Effector CD8-positive, alpha-beta T cell (primary cell): ENCODE data around the gene ATG4A.

Experiments used
- DNase-seq: peaks from one replicate; lab custom pipeline; 2025; lab: John Stamatoyannopoulos, UW

The ATG4A gene

GRCh38 chrX:108122748-108123147 is 31.2 kb downstream of the ATG4A start:
- no peak for DNase-seq

GRCh38 chrX:108123591-108124366 is 32.2 kb downstream of the ATG4A start:
- no peak for DNase-seq

- DNase-seq: no peak
Measured at GRCh38 chrX:108126661-108127060, 35.1 kb downstream of the ATG4A start.

DNA sequence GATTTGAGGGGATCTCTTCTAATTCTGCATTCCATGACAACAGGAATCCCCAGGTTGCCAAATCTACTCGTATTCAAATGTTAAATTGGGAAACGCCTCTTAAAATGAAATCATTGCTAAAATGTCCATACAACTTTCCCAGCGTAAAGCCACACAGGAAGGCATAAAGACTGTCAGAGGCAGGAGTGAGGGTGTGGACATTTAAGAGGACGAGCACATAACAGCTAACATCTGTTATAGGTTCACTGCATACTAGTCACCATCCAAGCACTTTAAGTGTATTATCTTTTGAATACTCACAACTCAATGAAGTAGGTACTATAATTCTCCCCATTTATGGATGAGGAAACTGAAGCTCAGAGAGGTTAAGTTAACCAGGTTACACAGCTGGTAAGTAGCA is 35.6 kb downstream of the ATG4A start:
- no peak for DNase-seq

DNA sequence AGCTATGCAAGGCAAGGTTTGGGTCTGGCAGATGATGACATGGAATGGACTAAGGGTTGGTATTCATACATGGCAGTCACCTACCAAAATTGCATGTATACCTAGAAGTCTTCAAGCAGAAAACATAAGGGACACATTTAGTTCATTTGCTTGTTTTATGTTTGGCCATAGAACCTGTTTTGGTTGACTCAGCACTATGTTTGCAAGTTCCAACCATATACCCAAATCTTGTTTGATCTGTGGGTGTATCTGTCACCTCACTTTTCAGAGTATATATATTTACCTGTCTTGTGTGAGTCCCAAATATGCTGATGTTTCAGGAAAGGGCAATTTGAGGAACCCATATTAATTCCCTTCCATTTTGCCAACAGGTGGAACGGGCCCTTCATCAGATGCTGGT is 39.3 kb downstream of the ATG4A start:
- no peak for DNase-seq

- no peak for DNase-seq
Measured at GRCh38 chrX:108131471-108131870, 39.9 kb downstream of the ATG4A start.

GRCh38 chrX:108132034-108132433 is 40.5 kb downstream of the ATG4A start:
- no peak for DNase-seq

- no peak for DNase-seq
Measured at GRCh38 chrX:108132876-108133275, 41.3 kb downstream of the ATG4A start.

DNA sequence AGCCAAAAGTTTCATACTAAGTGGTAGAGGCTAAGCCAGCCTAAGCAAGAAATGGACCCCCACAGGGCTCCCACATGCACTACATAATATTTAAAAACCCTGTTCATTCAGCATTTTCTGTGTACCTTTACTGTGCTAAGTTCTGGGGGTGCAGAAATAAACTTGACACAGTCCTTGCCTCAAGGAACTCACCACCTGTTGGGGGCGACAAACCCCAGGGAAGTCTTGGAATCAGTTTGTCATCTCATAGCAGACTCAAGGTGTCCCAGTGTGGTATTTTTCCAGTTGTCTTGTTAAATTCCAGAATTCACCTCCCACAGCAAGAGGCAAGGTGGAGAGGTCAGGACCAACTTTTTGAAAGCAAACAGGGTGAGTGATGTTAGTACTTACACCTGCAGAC is 43.1 kb downstream of the ATG4A start:
- DNase-seq: no peak

DNA sequence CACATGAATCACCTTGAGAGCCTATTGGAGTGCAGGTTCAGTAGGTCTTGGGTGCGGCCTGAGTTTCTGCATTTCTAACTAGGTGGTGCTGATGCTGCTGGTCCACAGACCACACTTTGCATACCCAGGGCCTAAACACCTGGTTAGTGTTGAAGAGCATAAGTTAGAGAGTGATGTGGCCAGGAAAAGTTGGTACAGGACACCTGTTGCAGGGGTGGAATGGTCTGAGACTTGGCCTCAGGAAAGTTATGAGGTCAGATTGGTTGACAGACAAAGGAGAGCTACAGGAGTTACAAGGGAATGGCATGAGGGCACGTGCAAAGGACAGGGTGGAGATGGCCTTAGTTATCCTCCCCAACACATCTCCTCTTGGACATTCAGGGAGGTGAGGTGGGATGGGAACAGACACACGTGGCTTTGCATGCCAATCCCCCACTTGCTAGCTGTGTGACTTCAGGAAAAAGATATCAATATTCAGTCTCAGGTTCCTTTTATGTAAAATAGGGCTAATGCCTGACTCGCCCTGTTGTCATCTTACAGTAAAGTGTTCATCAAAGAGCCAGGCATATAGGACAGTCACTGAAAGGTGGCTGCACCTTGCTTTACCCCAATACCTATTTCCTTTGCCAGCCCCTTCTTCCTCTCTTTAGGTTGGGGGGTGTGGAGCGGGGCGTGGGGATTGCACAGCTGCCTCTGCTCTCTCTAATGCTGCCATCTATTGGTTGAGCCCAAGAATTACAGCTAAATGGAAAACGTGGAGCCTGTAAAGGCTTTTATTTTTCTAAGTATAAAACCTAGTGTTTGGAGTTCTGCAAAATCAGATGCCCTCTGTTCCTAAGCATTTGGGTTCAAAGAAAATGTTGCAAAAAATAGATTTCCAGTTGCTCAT is 47.5 kb downstream of the ATG4A start:
- no peak for DNase-seq

DNA sequence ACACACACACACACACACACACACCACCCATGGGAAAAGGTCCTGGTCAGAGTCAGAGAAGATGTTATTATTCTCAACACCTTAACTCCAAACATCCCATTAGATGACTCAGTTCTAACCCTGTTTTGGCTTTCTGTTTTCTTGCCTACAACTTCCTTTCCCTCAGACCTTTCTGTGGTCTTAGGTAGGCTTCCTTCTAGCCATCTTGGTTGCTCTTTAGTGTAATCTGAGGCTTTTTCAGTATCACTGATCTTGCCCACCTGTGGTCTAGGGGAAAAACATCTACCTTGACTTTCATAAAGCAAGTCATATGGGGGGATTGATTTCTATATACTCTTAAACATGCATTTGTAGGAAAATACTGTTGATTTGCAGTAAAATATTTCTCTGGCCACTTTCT is 56.9 kb downstream of the ATG4A start:
- no peak for DNase-seq

DNA sequence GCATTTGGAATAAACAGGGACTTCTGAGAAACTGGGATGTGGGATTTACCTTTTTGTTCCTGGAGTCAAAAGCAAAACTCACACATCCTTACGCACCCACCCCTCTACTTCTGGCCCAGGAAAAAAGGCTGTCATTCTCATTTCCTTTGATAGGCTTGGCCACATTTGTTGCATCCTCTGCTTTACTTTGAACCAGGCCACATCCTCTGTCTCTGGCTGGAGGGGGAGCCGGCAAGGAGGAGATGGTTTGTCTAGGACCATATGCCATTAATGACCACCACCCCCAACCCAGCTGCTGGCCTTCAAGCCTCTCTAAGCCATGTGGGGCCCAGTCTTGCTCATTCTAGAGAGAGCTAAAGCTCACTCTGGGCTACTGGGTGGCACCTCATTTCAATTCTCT is 64.5 kb downstream of the ATG4A start:
- DNase-seq: no peak

DNA sequence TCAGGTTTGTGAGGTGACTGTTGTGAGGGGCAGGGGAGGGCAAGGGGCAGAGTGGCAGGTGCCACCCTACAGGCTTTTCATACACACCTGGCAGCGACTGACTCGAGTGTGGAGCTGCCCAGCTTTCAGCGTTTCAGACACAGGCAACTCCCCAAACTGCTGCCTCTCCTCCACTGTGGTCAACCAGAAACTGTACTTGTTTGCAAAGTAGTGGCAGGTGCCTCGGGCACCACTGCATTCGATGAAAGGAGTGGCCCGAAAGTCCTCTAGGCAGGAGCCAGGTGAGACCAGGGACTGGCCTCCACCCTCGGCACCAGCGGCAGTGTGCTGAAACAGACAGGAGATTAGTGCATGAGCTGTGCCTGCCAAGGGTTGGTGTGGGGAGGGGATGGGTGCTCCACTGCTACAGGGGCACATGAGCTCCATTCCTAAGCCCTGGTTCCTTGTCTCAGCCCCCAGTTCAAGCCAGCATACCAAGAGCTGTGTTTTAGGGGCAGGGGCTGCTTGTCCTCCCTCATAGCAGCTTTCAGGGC is 65.4 kb downstream of the ATG4A start:
- DNase-seq: no peak

DNA sequence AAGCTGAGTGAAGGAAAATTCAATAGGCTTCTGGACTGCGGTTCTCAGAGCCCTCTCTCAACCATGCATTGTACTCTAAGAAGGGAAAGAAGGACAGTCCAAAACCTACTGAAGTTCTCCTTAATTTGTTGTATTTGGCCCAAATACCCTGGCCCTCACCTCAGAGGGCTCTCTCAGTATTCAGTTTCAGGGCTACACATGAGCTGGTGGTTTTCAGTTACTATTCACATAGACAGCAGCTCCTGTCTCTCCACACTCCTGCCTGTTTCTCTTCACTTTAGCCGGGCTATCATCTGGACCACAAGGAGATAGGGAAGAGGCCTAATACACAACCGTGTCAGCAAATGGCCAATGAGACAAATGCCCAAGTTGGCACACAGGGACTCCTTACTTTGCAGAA is 66.0 kb downstream of the ATG4A start:
- no peak for DNase-seq

DNA sequence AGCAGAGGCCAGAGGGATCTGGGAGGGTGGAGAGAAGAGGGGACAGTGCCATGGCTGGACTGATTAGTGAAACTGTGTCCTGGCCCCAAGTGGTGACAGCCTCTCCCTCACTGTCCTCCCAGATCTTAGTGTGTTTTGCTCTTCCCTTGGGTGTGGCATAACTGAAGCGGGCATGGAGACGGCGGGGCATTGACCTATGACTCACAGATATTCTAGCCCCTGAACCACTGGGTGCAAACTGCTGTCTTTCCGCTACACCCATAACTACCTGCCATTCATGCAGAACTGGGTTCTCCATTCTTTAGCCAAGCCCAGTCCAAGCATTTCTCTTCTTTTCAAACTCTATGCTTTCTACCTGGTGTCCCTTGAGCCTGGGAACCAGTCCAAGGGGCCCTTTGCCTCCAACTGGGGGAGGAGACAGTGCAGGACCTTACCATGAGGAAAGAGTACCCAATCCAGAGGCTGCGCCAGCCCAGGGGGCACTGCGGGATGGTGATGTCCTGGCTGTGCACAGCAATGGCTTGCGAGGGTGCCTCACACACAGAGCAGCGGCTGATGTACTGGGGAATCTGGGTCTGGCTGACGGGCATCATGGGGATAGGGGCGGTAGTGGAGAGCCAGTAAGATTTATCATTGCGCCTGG is 67.6 kb downstream of the ATG4A start:
- no peak for DNase-seq

GRCh38 chrX:108160309-108160708 is 68.7 kb downstream of the ATG4A start:
- no peak for DNase-seq

- DNase-seq: no peak
Measured at GRCh38 chrX:108162265-108162664, 70.7 kb downstream of the ATG4A start.

DNA sequence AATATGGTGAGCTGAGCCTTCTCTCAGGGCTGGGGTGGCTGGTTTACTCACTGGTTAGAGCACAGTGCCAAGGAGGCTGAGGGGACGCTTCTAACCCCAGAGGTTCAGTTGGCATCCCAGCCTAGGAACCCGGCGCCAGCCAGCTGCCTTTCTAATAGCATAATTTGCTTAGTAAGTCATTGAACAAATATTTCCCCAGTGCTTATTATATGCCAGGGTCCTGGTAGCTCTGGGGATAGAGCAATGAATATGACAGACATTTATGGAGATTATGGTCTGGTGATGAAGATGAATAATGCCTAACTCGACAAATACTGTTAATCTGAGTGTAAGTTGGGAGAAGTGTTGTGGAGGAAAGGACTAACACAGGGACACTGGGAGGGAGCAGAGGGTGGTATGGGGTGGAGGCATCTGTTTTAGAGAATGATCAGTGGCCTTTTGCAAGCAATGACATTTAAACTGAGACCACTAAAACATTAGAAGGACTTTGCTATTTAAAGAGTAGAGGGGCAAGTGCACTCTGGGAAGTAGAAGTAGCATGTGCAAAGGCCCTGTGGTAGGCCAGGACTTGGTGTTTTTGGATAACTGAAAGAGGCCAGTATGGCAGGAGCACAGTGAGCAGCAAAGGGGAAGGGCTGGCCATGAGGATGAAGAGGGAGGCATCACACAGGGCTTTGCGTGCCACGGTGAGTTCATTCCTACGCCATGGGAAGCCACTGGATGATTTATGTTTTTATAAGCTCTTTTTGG is 71.9 kb downstream of the ATG4A start:
- no peak for DNase-seq

GRCh38 chrX:108165383-108166111 is 74.0 kb downstream of the ATG4A start:
- no peak for DNase-seq

- DNase-seq: no peak
Measured at GRCh38 chrX:108167211-108167872, 75.8 kb downstream of the ATG4A start.
